PC-9 (cell line): ENCODE results near the gene RIOX2. TPM values are rescaled to one million over a fixed set of nuclear protein-coding genes. Genes with fewer than 3 reads are reported as not detected.

ENCODE experiments used
- BruUV-seq: library from RNA; stranded (reverse); fragments of 400-500 nt; replicated peaks from 2 replicates; lab custom pipeline; 2021; lab: Mats Ljungman, UMichigan
- CTCF ChIA-PET: fragments of 300-600 bp; sonication (Branson Sonifier 250); formaldehyde crosslinking; loops from one replicate; lab custom pipeline; 2022; ENCODE audit warnings: antibody characterized with exemption; lab: Charles Lee
- POLR2A ChIA-PET: fragments of 300-600 bp; sonication (Branson Sonifier 250); formaldehyde crosslinking; loops from one replicate; lab custom pipeline; 2022; ENCODE audit warnings: antibody characterized with exemption; ENCODE audit not compliant: unreplicated experiment; lab: Charles Lee
- DNase-seq, 2 experiments: peaks; one replicate each; pipeline versions ENCODE4 v3.0.0 to v3.0.0-alpha.2; 2015 to 2022; ENCODE audit warnings: mixed read lengths in 1 of 2
- H2AFZ ChIP-seq: fragments of 200-600 bp; sonication (generic); 2 replicates; pipeline ENCODE4 v1.8.1; 2017; ENCODE audit warnings: antibody characterized with exemption
- H3F3A ChIP-seq: fragments of 200-600 bp; sonication (generic); 2 replicates; pipeline ENCODE4 v1.8.1; 2017; ENCODE audit warnings: antibody characterized with exemption, mild to moderate bottlenecking, low read depth; ENCODE audit not compliant: insufficient read depth
- H3K27ac ChIP-seq: fragments of 200-600 bp; sonication (generic); 2 replicates; pipeline ENCODE4 v1.6.1; 2016; ENCODE audit warnings: mixed run types
- H3K27me3 ChIP-seq: fragments of 200-600 bp; sonication (generic); 2 replicates; pipeline ENCODE4 v1.6.1; 2016; ENCODE audit warnings: low read depth, mixed run types; ENCODE audit not compliant: insufficient read depth
- H3K36me3 ChIP-seq: fragments of 200-600 bp; sonication (generic); 2 replicates; pipeline ENCODE4 v1.6.1; 2016; ENCODE audit warnings: low read depth, mixed run types
- H3K4me1 ChIP-seq: fragments of 200-600 bp; sonication (generic); replicated peaks from 2 replicates; pipeline ENCODE4 v1.6.1; 2016; ENCODE audit warnings: mixed run types; ENCODE audit not compliant: insufficient read depth
- H3K4me2 ChIP-seq: fragments of 200-600 bp; sonication (generic); 2 replicates; pipeline ENCODE4 v1.6.1; 2017; ENCODE audit warnings: mixed run types
- H3K4me3 ChIP-seq: fragments of 200-600 bp; sonication (generic); 2 replicates; pipeline ENCODE4 v1.6.1; 2016; ENCODE audit warnings: mixed run types
- H3K79me2 ChIP-seq: fragments of 200-600 bp; sonication (generic); 2 replicates; pipeline ENCODE4 v1.6.1; 2017; ENCODE audit warnings: low read depth, mixed run types
- H3K9me2 ChIP-seq: fragments of 200-600 bp; sonication (generic); 2 replicates; pipeline ENCODE4 v1.8.1; 2017; ENCODE audit warnings: mild to moderate bottlenecking; ENCODE audit not compliant: insufficient read depth
- H3K9me3 ChIP-seq: fragments of 200-600 bp; sonication (generic); 2 replicates; pipeline ENCODE4 v1.8.1; 2016; ENCODE audit warnings: low read depth; ENCODE audit not compliant: insufficient read depth
- H4K20me1 ChIP-seq: fragments of 200-600 bp; sonication (generic); 2 replicates; pipeline ENCODE4 v1.8.1; 2017; ENCODE audit not compliant: insufficient read depth
- CTCF ChIP-seq: fragments of 200-600 bp; sonication (generic); conservative IDR thresholded peaks from 2 replicates; pipeline ENCODE4 v1.6.1; 2017; ENCODE audit warnings: mixed run types, antibody characterized with exemption, mild to moderate bottlenecking, moderate library complexity
- EZH2 ChIP-seq: fragments of 200-600 bp; sonication (generic); IDR thresholded peaks from 2 replicates; pipeline ENCODE4 v1.8.0; 2017; ENCODE audit warnings: antibody characterized with exemption, low read depth
- intact Hi-C: fragments of 100-400 bp; cut with micrococcal nuclease; formaldehyde crosslinking; loops from one replicate; pipeline ENCODE4 v1.10.0; 2022; ENCODE audit not compliant: unreplicated experiment
- total RNA-seq: library from RNA; stranded (reverse); gene quantifications from 2 replicates; pipeline ENCODE4 v1.2.3, GENCODE V29; 2021

RIOX2 gene
- total RNA-seq, 1 experiment from 2014 or later: 33.1 TPM

GRCh38 chr3:98010194-98010882 is 38.1 kb upstream of the RIOX2 start:
- Histone ChIP-seq H3K27ac (no peak overlapping the region), H3K9me2 (no peaks in the 10 kb centered on the region), H3K4me1 (peaks cover 28% of the 10 kb centered on the region), H3K9me3 (no peaks in the 10 kb centered on the region), H2AFZ (no peak overlapping the region), H3K4me2 (no peak overlapping the region), H4K20me1 (no peaks in the 10 kb centered on the region), H3K79me2 (no peaks in the 10 kb centered on the region), H3F3A (peaks cover 24% of the 10 kb centered on the region), H3K27me3 (no peaks in the 10 kb centered on the region), H3K36me3 (no peaks in the 10 kb centered on the region), H3K4me3 (no peak overlapping the region)
- POLR2A ChIA-PET: no interaction called here
- intact Hi-C loops: no loop called here
- BruUV-seq: no TSS peak
- TF ChIP-seq EZH2 (no peak), CTCF (no peak)
- CTCF ChIA-PET: no interaction called here
- no peak for DNase-seq

DNA sequence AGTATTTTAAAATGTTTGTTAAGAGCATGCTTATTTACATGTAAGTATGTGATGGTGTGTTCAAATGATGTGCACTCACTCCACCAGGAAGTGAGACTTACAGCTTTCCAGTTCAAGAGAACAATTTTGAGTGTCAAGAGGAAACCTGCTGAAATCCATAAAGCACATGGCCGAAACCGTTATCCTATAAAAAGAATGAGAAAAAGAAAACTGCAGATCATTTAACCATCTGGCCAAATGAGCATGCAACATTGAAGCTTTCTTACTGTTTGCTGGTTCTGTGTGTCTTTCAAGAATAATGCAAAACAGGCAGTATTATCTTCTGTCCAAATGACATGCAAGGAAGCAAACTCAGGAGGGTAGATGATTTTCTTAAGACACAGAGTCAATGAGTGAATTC is 36.6 kb upstream of the RIOX2 start:
- Histone ChIP-seq H3K9me2 (no peaks in the 10 kb centered on the region), H3K4me3 (no peak overlapping the region), H3K79me2 (no peaks in the 10 kb centered on the region), H3K27me3 (no peaks in the 10 kb centered on the region), H3K36me3 (no peaks in the 10 kb centered on the region), H2AFZ (no peak overlapping the region), H3K9me3 (no peaks in the 10 kb centered on the region), H3K4me2 (no peak overlapping the region), H3K27ac (no peak overlapping the region), H3F3A (peaks cover 17% of the 10 kb centered on the region), H3K4me1 (peaks cover 18% of the 10 kb centered on the region), H4K20me1 (no peaks in the 10 kb centered on the region)
- ChIA-PET POLR2A (no interaction called here), CTCF (no interaction called here)
- intact Hi-C loops: no loop called here
- no TSS peak for BruUV-seq
- DNase-seq: no peak
- no peak for TF ChIP-seq EZH2
- TF ChIP-seq CTCF: no peak

DNA sequence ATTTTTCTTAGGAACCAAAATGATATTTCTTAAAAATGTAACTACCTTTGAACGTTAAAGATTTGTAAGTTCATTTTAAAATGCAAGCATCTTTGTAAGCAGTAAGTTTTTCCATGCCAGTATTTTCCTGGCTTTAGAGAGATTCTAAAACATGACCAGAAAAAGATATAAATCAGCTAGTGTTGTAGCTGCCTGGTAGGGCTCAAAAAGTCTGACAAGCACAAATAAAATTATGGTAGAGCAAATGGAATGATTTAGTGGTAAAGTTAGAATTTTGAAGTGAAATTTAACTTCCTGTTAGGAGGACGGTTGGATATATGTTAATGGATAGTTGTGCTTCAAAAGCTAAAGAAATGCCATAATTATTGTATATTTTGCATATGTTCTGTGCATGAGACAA is 33.2 kb upstream of the RIOX2 start:
- Histone ChIP-seq H4K20me1 (no peaks in the 10 kb centered on the region), H3K27me3 (no peaks in the 10 kb centered on the region), H2AFZ (no peak overlapping the region), H3F3A (no peaks in the 10 kb centered on the region), H3K36me3 (no peaks in the 10 kb centered on the region), H3K27ac (no peak overlapping the region), H3K4me1 (no peaks in the 10 kb centered on the region), H3K4me3 (no peak overlapping the region), H3K9me2 (no peaks in the 10 kb centered on the region), H3K4me2 (no peak overlapping the region), H3K9me3 (no peaks in the 10 kb centered on the region), H3K79me2 (no peaks in the 10 kb centered on the region)
- TF ChIP-seq EZH2 (no peak), CTCF (no peak)
- DNase-seq: no peak
- BruUV-seq: no TSS peak
- ChIA-PET POLR2A (no interaction called here), CTCF (no interaction called here)
- intact Hi-C loops: no loop called here
